ENCODE measurements around the gene PCYT1A.

DNA sequence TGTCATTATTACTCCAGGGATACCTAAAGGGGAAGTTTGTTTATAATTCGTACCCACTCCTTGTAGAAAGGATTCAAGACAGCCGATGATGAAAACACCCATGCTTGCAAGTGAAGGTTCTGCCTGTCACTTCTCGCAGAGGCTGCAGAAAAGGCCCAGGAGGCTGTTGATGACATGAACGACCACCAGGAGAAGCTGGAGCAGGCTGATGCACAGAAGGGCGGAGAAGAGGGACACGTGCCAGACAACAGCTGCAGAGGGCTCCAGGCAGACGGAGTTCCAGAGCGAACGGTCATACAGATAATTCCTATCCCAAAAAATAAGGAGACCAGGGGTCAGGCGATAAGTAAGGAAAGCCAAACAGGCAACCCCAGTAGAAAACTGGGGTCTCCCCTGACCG, 36.2 kb upstream of the PCYT1A start:
- no peak for TF ChIP-seq POLR2A (IDR thresholded peaks at IDR 0.05)
- TF ChIP-seq, protein P1, sequence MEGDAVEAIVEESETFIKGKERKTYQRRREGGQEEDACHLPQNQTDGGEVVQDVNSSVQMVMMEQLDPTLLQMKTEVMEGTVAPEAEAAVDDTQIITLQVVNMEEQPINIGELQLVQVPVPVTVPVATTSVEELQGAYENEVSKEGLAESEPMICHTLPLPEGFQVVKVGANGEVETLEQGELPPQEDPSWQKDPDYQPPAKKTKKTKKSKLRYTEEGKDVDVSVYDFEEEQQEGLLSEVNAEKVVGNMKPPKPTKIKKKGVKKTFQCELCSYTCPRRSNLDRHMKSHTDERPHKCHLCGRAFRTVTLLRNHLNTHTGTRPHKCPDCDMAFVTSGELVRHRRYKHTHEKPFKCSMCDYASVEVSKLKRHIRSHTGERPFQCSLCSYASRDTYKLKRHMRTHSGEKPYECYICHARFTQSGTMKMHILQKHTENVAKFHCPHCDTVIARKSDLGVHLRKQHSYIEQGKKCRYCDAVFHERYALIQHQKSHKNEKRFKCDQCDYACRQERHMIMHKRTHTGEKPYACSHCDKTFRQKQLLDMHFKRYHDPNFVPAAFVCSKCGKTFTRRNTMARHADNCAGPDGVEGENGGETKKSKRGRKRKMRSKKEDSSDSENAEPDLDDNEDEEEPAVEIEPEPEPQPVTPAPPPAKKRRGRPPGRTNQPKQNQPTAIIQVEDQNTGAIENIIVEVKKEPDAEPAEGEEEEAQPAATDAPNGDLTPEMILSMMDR (IDR thresholded peaks at IDR 0.05) = no peak
- TF ChIP-seq POLR2AphosphoS5 (IDR thresholded peaks at IDR 0.05) = no peak
